Nephron progenitor cell (in vitro differentiated cells): Measurements from ENCODE around the gene ADAM22.
"Not testable (repeated sequence)": the region's sequence is repeated elsewhere in the genome, so short reads cannot be mapped to it uniquely, and the experiment has no call there.

Source experiments
- DNase-seq: peaks from one replicate; pipeline ENCODE4 v3.0.0; 2021
- H3K27ac Mint-ChIP-seq: 2 replicates; pipeline ENCODE4 v1.8.0; 2021; ENCODE audit warnings: mild to moderate bottlenecking, moderate library complexity, mixed read lengths
- H3K27me3 Mint-ChIP-seq: 2 replicates; pipeline ENCODE4 v1.8.0; 2021; ENCODE audit warnings: mild to moderate bottlenecking, low read depth, mixed read lengths; ENCODE audit not compliant: poor library complexity
- H3K36me3 Mint-ChIP-seq: 2 replicates; pipeline ENCODE4 v1.8.0; 2021; ENCODE audit warnings: low read depth, mixed read lengths
- H3K4me1 Mint-ChIP-seq: 2 replicates; pipeline ENCODE4 v1.8.0; 2021; ENCODE audit warnings: mixed read lengths
- H3K4me3 Mint-ChIP-seq: 2 replicates; pipeline ENCODE4 v1.8.0; 2021; ENCODE audit warnings: mild to moderate bottlenecking, moderate library complexity, mixed read lengths
- H3K9me3 Mint-ChIP-seq: 2 replicates; pipeline ENCODE4 v1.8.0; 2021; ENCODE audit warnings: mild to moderate bottlenecking, moderate library complexity, mixed read lengths
- TF ChIP-seq, protein P1 (sequence below): fragments of 200-600 bp; sonication (generic); IDR thresholded peaks from 2 replicates; pipeline ENCODE4 v1.5.0; 2021; ENCODE audit warnings: antibody characterized with exemption

Gene ADAM22

DNA sequence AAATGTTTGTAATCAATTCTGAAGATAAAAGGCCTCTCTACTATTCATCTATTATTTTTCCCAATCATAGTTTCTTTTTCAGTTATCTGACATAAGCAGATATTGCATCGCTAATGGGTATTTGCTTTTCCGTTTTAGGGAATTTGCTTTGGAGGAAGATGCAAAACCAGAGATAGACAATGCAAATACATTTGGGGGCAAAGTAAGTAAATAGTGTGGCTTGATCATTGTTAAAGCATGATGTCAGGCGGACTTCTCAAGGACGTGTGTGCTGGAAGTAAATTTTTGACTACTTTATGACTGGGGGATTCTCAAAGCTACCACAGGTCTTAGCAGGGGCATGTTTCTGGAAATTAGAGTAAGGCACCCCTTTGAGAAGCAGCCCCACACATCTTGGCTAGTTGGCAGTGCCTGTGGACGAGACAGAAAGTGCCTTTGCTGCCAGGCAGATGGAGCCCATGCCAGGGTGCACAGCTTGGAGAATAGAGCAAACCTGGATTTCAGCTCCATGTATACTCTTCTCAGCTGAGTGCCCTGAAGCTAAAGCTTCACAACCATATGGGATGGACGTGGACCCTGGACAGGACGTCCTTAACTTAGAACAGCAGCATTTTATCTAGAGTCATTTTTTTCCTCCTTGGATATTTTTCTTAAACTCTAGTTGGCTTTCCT lies 217.2 kb downstream of the ADAM22 start:
- Mint-ChIP-seq H3K4me1 (no peaks in the 10 kb centered on the region), H3K9me3 (no peaks in the 10 kb centered on the region), H3K27me3 (no peaks in the 10 kb centered on the region), H3K27ac (no peak overlapping the region), H3K36me3 (no peaks in the 10 kb centered on the region), H3K4me3 (no peak overlapping the region)
- TF ChIP-seq, protein P1, sequence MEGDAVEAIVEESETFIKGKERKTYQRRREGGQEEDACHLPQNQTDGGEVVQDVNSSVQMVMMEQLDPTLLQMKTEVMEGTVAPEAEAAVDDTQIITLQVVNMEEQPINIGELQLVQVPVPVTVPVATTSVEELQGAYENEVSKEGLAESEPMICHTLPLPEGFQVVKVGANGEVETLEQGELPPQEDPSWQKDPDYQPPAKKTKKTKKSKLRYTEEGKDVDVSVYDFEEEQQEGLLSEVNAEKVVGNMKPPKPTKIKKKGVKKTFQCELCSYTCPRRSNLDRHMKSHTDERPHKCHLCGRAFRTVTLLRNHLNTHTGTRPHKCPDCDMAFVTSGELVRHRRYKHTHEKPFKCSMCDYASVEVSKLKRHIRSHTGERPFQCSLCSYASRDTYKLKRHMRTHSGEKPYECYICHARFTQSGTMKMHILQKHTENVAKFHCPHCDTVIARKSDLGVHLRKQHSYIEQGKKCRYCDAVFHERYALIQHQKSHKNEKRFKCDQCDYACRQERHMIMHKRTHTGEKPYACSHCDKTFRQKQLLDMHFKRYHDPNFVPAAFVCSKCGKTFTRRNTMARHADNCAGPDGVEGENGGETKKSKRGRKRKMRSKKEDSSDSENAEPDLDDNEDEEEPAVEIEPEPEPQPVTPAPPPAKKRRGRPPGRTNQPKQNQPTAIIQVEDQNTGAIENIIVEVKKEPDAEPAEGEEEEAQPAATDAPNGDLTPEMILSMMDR, result no peak
- no peak for DNase-seq

DNA sequence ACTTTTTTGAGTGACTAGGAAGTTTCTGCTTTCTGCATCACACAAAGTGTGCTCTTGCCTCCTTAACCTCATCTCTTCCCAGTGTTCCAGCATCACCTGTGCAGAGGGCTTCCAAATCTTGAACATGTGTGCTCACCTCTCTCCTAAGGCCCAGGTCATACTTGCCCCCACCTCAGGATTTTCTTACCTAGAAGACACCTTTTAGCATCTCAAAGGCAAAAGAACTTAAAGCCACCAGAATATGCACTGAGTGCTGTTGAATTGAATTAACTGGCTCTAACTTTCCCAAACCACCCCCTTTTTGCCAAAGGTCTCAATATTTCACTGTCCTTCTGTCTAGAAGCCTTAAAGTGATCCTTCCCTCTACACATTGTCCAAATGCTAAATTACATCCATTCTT lies 219.3 kb downstream of the ADAM22 start:
- Mint-ChIP-seq H3K27me3 (no peaks in the 10 kb centered on the region), H3K4me3 (no peak overlapping the region), H3K27ac (no peak overlapping the region), H3K36me3 (peaks cover 19% of the 10 kb centered on the region), H3K9me3 (peaks cover 12% of the 10 kb centered on the region), H3K4me1 (no peaks in the 10 kb centered on the region)
- TF ChIP-seq, protein P1, result no peak
- no peak for DNase-seq

DNA sequence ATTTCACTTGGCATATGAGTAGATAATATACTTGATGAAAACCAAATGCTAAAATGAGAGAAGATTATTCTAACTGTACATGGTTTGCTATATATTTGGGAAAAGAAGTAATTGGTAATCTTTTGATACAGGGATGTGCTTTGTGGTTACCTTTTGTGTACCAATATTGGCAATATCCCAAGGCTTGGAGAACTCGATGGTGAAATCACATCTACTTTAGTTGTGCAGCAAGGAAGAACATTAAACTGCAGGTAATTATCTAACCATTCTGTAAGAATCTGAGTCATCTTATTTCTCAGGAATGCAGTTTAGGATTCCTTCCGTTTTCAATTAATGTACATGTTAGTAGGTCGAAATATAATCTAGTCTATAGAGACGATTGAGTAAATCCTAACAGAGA lies 221.7 kb downstream of the ADAM22 start:
- no peaks in the 10 kb centered on the region for H3K27me3 Mint-ChIP-seq
- peaks cover 39% of the 10 kb centered on the region for H3K36me3 Mint-ChIP-seq
- TF ChIP-seq, protein P1, result no peak
- no peak for DNase-seq
- H3K4me3 Mint-ChIP-seq, result no peak overlapping the region
- no peaks in the 10 kb centered on the region for H3K4me1 Mint-ChIP-seq
- no peak overlapping the region for H3K27ac Mint-ChIP-seq
- peaks cover 36% of the 10 kb centered on the region for H3K9me3 Mint-ChIP-seq

DNA sequence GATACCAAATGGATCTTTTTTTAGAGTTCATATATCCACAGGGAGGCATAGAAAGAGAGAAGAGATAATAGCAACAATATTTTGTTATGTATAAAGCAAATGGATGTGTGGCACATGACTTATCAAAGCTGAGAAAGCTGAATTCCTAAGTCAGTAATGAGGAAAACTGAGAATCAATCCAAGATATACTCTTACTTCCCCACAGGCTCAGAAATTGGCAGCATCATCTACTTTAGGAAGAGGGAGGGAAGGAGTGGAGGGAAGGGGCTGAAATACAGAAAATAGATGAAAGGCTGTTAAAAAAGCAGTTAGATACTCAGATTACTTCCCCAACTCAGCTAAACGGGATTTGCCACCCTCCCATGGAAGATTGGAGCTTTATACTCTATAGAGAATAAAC lies 222.3 kb downstream of the ADAM22 start:
- no peaks in the 10 kb centered on the region for H3K27me3 Mint-ChIP-seq
- peaks cover 45% of the 10 kb centered on the region for H3K36me3 Mint-ChIP-seq
- H3K27ac Mint-ChIP-seq, result no peak overlapping the region

DNA sequence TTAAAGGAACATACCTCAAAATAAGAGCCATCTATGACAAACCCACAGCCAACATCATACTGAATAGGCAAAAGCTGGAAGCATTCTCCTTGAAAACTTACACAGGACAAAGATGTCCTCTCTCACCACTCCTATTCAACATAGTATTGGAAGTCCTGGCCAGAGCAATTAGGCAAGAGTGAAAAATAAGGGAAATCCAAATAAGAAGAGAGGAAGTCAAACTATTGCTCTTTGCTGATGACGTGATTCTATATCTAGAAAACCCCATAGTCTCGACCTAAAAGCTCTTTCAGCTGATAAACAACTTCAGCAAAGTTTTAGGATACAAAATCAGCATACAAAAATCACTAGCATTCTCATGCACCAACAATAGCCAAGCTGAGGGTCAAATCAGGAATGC lies 225.7 kb downstream of the ADAM22 start:
- H3K4me1 Mint-ChIP-seq, H3K27ac Mint-ChIP-seq, H3K4me3 Mint-ChIP-seq, DNase-seq, H3K27me3 Mint-ChIP-seq: not testable (repeated sequence)
- H3K36me3 Mint-ChIP-seq, result peaks cover 49% of the 10 kb centered on the region
- peaks cover 50% of the 10 kb centered on the region for H3K9me3 Mint-ChIP-seq

More for the DNA sequence above, 222.3 kb downstream of the ADAM22 start:
- DNase-seq, result no peak
- Mint-ChIP-seq H3K4me1 (no peaks in the 10 kb centered on the region), H3K4me3 (no peak overlapping the region), H3K9me3 (peaks cover 42% of the 10 kb centered on the region)
- TF ChIP-seq, protein P1, result no peak

DNA sequence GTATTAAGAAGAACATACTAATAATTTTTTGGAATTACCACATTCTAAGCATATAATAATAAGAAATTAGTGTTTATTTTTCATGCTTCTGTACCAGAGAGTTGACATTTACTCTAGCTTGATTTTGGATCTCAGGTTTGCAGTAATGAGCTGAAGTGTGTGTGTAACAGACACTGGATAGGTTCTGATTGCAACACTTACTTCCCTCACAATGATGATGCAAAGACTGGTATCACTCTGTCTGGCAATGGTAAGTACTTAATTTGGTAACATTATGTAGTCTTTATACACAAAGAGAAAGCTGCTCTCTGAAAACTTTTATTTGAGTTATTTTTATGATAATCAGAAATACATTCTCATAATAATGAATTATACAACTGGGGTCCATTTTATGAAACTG lies 231.6 kb downstream of the ADAM22 start:
- Mint-ChIP-seq H3K9me3 (peaks cover 15% of the 10 kb centered on the region), H3K4me1 (no peaks in the 10 kb centered on the region), H3K36me3 (peaks cover 10% of the 10 kb centered on the region), H3K4me3 (no peak overlapping the region), H3K27ac (no peak overlapping the region), H3K27me3 (no peaks in the 10 kb centered on the region)
- TF ChIP-seq, protein P1, result no peak
- no peak for DNase-seq
